Esophagus squamous epithelium (tissue), 5 donors: ENCODE measurements around the gene CCDC69. TPM values are rescaled to one million over a fixed set of nuclear protein-coding genes. Genes with fewer than 3 reads are reported as not detected.

Experiments
- DNase-seq: peaks from one replicate; lab custom pipeline; 2025; lab: John Stamatoyannopoulos, UW
- H3K27ac ChIP-seq, 4 donors: fragments of 200-600 bp; sonication (generic); one replicate each; pipeline ENCODE4 v1.5.1; 2016 to 2019; ENCODE audit warnings: mild to moderate bottlenecking in 1 of 4
- H3K27me3 ChIP-seq, 4 donors: fragments of 200-600 bp; sonication (generic); 1 replicate in 3 of 4; 2 replicates in 1 of 4; pipeline versions ENCODE4 v1.5.1 to v1.6.0; 2017 to 2021; ENCODE audit warnings: antibody characterized with exemption in 1 of 4
- H3K36me3 ChIP-seq, 3 donors: fragments of 200-600 bp; sonication (generic); one replicate each; pipeline ENCODE4 v1.5.1; 2016 to 2019
- H3K4me1 ChIP-seq, 3 donors: fragments of 200-600 bp; sonication (generic); one replicate each; pipeline ENCODE4 v1.5.1; 2017 to 2019
- H3K4me3 ChIP-seq, 4 donors: fragments of 200-600 bp; sonication (generic); 1 replicate in 3 of 4; 2 replicates in 1 of 4; pipeline ENCODE4 v1.5.1; 2016 to 2019; ENCODE audit warnings: mild to moderate bottlenecking in 2 of 4, moderate library complexity in 1 of 4
- H3K9me3 ChIP-seq, 3 donors: fragments of 200-600 bp; sonication (generic); one replicate each; pipeline ENCODE4 v1.5.1; 2016 to 2019
- POLR2A ChIP-seq, 4 donors: fragments of 450-650 bp; IDR thresholded peaks; one replicate each; pipeline ENCODE4 v1.6.1; 2017; ENCODE audit warnings: antibody characterized with exemption in 4 of 4, mild to moderate bottlenecking in 4 of 4, moderate library complexity in 3 of 4
- WGBS, 2 donors: methylation state at CpG; one replicate each; pipeline ENCODE4 v1.1.5; 2018; 5-methylcytosine and 5-hydroxymethylcytosine counted together
- intact Hi-C: fragments of 100-400 bp; cut with DNase I; formaldehyde crosslinking; loops from one replicate; pipeline ENCODE4 v1.15.0; 2022
- total RNA-seq, 4 donors: library from RNA; depleted of rRNA; stranded (reverse); fragments of >200 nt; gene quantifications; one replicate each; pipeline ENCODE4 v1.1.0, GENCODE V29; 2016
- TF ChIP-seq, protein P1 (sequence below), 6 experiments: fragments of 450-650 bp in 4 of 6; fragments of 200-600 bp in 2 of 6; sonication (generic) in 2 of 6; IDR thresholded peaks; one replicate each; pipeline ENCODE4 v1.5.1; 2016 to 2019; ENCODE audit warnings: antibody characterized with exemption in 6 of 6, mild to moderate bottlenecking in 4 of 6, moderate library complexity in 4 of 6
- donor health status: DM: yes; HTN: yes; CAD: no.

CCDC69 gene
- total RNA-seq, 4 donors from 2014 or later: 10.9 to 87.0 (median 37.8) TPM

DNA sequence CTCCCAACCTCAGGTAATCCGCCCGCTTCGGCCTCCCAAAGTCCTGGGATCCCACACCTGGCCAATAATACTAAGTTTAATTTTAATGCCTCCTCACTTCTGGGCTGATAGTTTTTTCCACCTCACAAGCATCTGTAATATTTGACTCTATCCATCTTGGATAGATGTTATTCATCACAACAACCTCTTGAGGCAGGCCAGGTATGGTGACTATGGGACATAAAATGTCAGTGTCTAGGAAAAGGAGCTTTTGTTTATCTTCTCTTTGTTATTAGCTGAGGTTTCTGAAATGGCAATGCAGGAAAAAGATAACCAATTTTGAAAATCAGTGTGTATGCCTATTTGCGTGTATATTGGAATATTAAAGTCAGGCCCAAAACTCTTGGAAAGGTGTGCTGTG, 1.2 kb upstream of the CCDC69 start:
- H3K36me3 ChIP-seq: no peaks in the 10 kb centered on the region
- no peak for TF ChIP-seq POLR2A (IDR thresholded peaks at IDR 0.05)
- TF ChIP-seq, protein P1, sequence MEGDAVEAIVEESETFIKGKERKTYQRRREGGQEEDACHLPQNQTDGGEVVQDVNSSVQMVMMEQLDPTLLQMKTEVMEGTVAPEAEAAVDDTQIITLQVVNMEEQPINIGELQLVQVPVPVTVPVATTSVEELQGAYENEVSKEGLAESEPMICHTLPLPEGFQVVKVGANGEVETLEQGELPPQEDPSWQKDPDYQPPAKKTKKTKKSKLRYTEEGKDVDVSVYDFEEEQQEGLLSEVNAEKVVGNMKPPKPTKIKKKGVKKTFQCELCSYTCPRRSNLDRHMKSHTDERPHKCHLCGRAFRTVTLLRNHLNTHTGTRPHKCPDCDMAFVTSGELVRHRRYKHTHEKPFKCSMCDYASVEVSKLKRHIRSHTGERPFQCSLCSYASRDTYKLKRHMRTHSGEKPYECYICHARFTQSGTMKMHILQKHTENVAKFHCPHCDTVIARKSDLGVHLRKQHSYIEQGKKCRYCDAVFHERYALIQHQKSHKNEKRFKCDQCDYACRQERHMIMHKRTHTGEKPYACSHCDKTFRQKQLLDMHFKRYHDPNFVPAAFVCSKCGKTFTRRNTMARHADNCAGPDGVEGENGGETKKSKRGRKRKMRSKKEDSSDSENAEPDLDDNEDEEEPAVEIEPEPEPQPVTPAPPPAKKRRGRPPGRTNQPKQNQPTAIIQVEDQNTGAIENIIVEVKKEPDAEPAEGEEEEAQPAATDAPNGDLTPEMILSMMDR (IDR thresholded peaks at IDR 0.05): no peak
- intact Hi-C loops: no loop called here
- WGBS, 2 donors: 95 to 100% methylated on average over 4 of the region's 4 CpGs
- no peak overlapping the region for H3K4me3 ChIP-seq
- H3K27me3 ChIP-seq: no peaks in the 10 kb centered on the region
- H3K27ac ChIP-seq: peak overlapping the region in 1 of 4 donors; percentile 91
- no peaks in the 10 kb centered on the region for H3K9me3 ChIP-seq
- no peak for DNase-seq
- H3K4me1 ChIP-seq: peaks cover 11 to 57% (median 30%) of the 10 kb centered on the region in 3 donors

DNA sequence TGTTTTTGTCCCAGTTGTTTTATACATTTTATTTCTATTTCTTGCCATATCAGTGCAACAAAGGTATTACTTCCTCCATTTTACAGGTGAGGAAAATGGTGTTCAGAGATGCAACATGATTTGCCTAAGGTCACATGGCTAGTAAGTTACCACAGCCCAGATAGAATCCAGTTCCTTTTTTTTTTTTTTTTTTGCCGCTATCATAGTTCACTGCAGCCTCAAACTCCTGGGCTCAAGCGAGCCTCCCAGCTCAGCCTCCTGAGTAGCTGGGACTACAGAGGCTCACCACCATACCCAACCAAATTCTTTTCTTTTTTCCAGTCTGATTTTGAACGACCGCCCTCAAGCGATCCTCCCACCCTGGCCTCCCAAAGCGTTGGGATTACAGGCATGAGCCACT, 480 bp upstream of the CCDC69 start:
- no peak for TF ChIP-seq POLR2A (IDR thresholded peaks at IDR 0.05)
- TF ChIP-seq, protein P1 (IDR thresholded peaks at IDR 0.05): no peak
- Histone ChIP-seq H3K9me3 (no peaks in the 10 kb centered on the region), H3K4me1 (peaks cover 11 to 59% (median 25%) of the 10 kb centered on the region in 3 donors), H3K36me3 (no peaks in the 10 kb centered on the region), H3K4me3 (peak overlapping the region; percentile 65 to 98 (median 77)), H3K27ac (peak overlapping the region; percentile 83 to 97 (median 89)), H3K27me3 (no peaks in the 10 kb centered on the region)
- no peak for DNase-seq
- intact Hi-C loops: no loop called here
- 64 to 65% methylated on average over 6 of the region's 6 CpGs for WGBS, 2 donors

DNA sequence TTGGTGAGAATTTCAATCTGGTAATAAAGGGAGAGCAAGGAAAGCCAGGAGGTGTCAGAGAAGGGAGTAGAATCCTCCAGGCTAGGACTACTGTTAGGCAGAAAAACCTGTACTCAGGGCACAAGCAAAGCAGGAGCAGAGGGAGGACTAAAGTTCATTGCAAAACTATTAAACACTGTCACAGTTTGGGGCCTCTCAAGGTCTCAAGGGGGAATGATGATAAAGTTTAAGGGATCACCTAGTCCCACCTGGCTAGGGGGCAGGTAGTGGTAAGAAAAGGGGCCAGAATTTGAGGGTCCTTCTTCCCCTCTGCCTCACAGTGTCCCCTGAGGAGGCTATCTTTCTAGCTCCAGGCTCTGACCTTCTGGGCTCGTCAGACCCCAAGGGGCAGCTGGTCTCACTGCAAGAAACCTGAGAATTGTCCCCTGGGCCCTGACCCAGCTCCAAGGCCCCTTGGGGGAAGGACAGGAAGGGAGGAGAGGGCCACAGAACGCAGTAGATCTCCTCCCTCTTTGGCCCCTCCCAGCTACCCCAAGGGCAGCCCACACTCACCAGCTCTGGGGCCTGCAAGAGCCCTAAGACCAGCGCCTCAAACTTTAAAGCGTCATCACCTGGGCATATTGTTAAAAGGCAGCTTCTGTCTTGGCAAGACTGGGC, 974 bp downstream of the CCDC69 start:
- Histone ChIP-seq H3K4me1 (peaks cover 11 to 74% (median 39%) of the 10 kb centered on the region in 3 donors), H3K27ac (peak overlapping the region; percentile 83 to 97 (median 89))

DNA sequence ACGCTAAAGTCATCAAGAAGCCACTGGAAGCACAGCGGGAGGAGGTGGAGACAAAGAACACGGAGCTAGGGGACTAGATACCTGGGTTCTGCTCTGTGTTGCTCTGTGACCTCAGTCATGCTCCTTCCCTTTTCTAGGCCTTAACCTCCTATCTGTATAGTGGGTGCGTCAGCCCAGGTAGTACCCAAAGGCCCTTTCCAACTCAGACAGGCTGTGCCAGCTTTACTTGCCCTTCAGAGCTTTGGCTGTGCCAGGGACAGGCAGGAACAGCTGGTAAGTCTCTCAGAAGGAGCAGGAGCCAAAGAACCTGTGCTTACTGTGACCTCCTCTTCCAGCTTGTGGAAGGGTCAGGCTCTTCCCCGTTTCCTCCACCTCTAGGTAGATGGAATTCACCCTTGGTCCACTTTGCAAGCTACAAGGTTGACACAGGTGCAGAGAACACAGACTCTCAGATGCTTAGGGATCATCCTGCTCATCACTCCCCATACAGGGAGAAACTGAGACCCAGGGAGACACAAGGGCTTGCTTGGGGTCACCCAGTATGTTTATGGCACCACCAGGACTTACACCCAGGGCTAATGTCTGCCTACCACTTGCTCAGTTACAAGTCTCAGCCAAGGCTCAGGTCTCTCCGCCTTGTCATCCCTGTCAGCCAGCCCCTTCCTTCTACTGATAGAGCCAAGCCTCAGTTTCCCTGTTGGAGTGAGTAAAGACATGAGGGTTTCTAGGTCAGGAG, 1.7 kb downstream of the CCDC69 start:
- no peaks in the 10 kb centered on the region for H3K27me3 ChIP-seq
- no peaks in the 10 kb centered on the region for H3K36me3 ChIP-seq
- WGBS, 2 donors: 53 to 58% methylated on average over 5 to 6 of the region's 6 CpGs
- intact Hi-C loops: no loop called here
- peaks cover 11 to 81% (median 45%) of the 10 kb centered on the region in 3 donors for H3K4me1 ChIP-seq
- H3K27ac ChIP-seq: peak overlapping the region; percentile 83 to 97 (median 89)
- TF ChIP-seq, protein P1 (IDR thresholded peaks at IDR 0.05): no peak
- peak in 1 of 4 donors; percentile 23 for TF ChIP-seq POLR2A (IDR thresholded peaks at IDR 0.05)
- no peak for DNase-seq
- peak overlapping the region; percentile 65 to 98 (median 77) for H3K4me3 ChIP-seq
- H3K9me3 ChIP-seq: no peaks in the 10 kb centered on the region

More for the DNA sequence above, 974 bp downstream of the CCDC69 start:
- Histone ChIP-seq H3K27me3 (no peaks in the 10 kb centered on the region), H3K4me3 (peak overlapping the region; percentile 65 to 98 (median 77)), H3K9me3 (no peaks in the 10 kb centered on the region), H3K36me3 (no peaks in the 10 kb centered on the region)
- DNase-seq: no peak
- 0% methylated on average over 1 of the region's 4 CpGs; no CpG with 5 or more reads in 1 of the 2 donors for WGBS, 2 donors
- intact Hi-C loops: no loop called here
- peak in 1 of 4 donors; percentile 51 for TF ChIP-seq POLR2A (IDR thresholded peaks at IDR 0.05)
- TF ChIP-seq, protein P1 (IDR thresholded peaks at IDR 0.05): no peak

DNA sequence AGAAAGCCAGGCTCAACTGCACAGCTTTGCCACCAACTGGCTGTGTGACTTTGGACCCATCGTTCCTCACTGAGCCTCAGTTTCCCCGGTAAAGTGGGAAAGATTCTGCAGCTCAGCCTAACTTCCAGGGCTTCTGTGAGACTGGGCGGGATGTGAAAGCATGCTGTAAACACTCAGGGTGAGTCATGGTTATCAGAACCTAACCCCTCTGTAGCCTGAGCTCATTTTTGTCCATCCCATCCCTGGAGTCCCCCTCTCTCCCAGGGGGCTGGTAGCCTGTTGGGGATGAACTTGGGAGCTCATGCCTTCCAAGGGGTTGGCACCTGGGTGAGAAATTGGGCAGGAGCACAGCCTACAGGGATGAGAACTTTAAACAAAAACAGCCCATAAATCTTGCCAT, 2.3 kb downstream of the CCDC69 start:
- Histone ChIP-seq H3K9me3 (no peaks in the 10 kb centered on the region), H3K36me3 (no peaks in the 10 kb centered on the region), H3K27ac (peak overlapping the region; percentile 83 to 97 (median 89)), H3K27me3 (no peaks in the 10 kb centered on the region), H3K4me1 (peaks cover 11 to 86% (median 47%) of the 10 kb centered on the region in 3 donors), H3K4me3 (peak overlapping the region in 3 of 4 donors; percentile 77 to 98 (median 77))
- intact Hi-C loops: no loop called here
- DNase-seq: no peak
- 56 to 71% methylated on average over 3 of the region's 3 CpGs for WGBS, 2 donors
- TF ChIP-seq, protein P1 (IDR thresholded peaks at IDR 0.05): no peak
- TF ChIP-seq POLR2A (IDR thresholded peaks at IDR 0.05): no peak
